K562 (cell line): Measurements from ENCODE around the gene TYW1B. TPM values are rescaled to one million over a fixed set of nuclear protein-coding genes. Genes with fewer than 3 reads are reported as not detected.

Experiments used
- HDAC1 ChIP-seq, 2 experiments: fragments of 450-650 bp; IDR thresholded peaks; 2 replicates each; pipeline ENCODE4 v1.6.1; 2016 to 2017; ENCODE audit warnings: inconsistent platforms in 1 of 2, mild to moderate bottlenecking in 1 of 2, moderate library complexity in 1 of 2
- HLTF ChIP-seq: fragments of 450-650 bp; IDR thresholded peaks from 2 replicates; pipeline ENCODE4 v1.6.1; 2016
- polyA plus RNA-seq, 8 experiments: library from polyadenylated mRNA; depleted of rRNA in 4 of 8; stranded (reverse) in 5 of 8; unstranded in 3 of 8; fragments of >200 nt; fragmentation: Nextera tagmentation in 2 of 8; fragmentation: Illumina TruSeq in 1 of 8; extraction: Ambion mirVana in 2 of 8; extraction: Trizol in 1 of 8; gene quantifications; 2 replicates each; pipeline versions ENCODE4 v1.2.1 to v1.2.3, GENCODE V29; 2011 to 2014; ENCODE audit warnings: inconsistent platforms in 1 of 8, missing spikeins in 1 of 8
- total RNA-seq, 7 experiments: library from RNA; depleted of rRNA in 6 of 7; stranded (reverse); fragments of >200 nt in 6 of 7; fragmentation: Illumina TruSeq in 2 of 7; extraction: Trizol in 2 of 7; gene quantifications; 2 replicates each; pipeline versions ENCODE4 v1.2.1 to v1.2.3, GENCODE V29; 2011 to 2021; ENCODE audit warnings: low replicate concordance in 1 of 7
- TF ChIP-seq, protein P1 (sequence below), 2 experiments: fragments of 450-650 bp in 1 of 2; IDR thresholded peaks; 2 replicates each; pipeline ENCODE4 v1.6.1; 2011 to 2017; ENCODE audit warnings: low read depth in 2 of 2, antibody characterized with exemption in 1 of 2, borderline replicate concordance in 1 of 2, low read length in 1 of 2, mild to moderate bottlenecking in 1 of 2, mixed read lengths in 1 of 2; ENCODE audit not compliant: control insufficient read depth in 1 of 2
- TF ChIP-seq, protein P2 (sequence below): fragments of 450-650 bp; IDR thresholded peaks from 2 replicates; pipeline ENCODE4 v1.6.1; 2018; ENCODE audit warnings: mild to moderate bottlenecking, low read depth; ENCODE audit not compliant: partially characterized antibody
- TF ChIP-seq, protein P3 (sequence below): fragments of 450-650 bp; IDR thresholded peaks from 2 replicates; pipeline ENCODE4 v1.6.1; 2016; ENCODE audit warnings: borderline replicate concordance

The TYW1B gene
- total and polyA plus RNA-seq, 9 of the 15 experiments (the other 6 are each of a cell fraction or from before 2014, with no cell fraction given): 5.8 to 14.7 (median 9.8) TPM

DNA sequence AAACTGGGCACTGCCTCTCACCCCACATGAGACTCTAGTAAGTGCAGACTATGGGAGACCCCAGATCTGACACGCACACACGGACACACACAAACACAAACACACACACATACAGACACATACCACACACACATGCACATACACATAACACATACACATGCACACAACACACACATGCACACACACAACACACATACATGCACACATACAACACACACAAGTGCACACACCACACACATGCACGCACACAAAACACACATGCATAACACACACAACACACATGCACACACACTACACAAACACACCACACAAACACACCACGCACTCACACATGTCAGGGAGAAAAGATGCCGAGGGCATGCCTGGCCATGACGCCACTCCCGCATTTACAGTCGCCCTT lies 205.5 kb downstream of the TYW1B start (continued):
- TF ChIP-seq, protein P1, sequence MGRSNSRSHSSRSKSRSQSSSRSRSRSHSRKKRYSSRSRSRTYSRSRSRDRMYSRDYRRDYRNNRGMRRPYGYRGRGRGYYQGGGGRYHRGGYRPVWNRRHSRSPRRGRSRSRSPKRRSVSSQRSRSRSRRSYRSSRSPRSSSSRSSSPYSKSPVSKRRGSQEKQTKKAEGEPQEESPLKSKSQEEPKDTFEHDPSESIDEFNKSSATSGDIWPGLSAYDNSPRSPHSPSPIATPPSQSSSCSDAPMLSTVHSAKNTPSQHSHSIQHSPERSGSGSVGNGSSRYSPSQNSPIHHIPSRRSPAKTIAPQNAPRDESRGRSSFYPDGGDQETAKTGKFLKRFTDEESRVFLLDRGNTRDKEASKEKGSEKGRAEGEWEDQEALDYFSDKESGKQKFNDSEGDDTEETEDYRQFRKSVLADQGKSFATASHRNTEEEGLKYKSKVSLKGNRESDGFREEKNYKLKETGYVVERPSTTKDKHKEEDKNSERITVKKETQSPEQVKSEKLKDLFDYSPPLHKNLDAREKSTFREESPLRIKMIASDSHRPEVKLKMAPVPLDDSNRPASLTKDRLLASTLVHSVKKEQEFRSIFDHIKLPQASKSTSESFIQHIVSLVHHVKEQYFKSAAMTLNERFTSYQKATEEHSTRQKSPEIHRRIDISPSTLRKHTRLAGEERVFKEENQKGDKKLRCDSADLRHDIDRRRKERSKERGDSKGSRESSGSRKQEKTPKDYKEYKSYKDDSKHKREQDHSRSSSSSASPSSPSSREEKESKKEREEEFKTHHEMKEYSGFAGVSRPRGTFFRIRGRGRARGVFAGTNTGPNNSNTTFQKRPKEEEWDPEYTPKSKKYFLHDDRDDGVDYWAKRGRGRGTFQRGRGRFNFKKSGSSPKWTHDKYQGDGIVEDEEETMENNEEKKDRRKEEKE (IDR thresholded peaks at IDR 0.05; ENCODE audit: borderline replicate concordance in 1 of 2, control insufficient read depth in 1 of 2, low read depth in 2 of 2, low read length in 1 of 2): 0 out of 4 replicates have a peak, but pooled peaks of 1 of the 2 experiments have one; percentile 26
- TF ChIP-seq, protein P2, sequence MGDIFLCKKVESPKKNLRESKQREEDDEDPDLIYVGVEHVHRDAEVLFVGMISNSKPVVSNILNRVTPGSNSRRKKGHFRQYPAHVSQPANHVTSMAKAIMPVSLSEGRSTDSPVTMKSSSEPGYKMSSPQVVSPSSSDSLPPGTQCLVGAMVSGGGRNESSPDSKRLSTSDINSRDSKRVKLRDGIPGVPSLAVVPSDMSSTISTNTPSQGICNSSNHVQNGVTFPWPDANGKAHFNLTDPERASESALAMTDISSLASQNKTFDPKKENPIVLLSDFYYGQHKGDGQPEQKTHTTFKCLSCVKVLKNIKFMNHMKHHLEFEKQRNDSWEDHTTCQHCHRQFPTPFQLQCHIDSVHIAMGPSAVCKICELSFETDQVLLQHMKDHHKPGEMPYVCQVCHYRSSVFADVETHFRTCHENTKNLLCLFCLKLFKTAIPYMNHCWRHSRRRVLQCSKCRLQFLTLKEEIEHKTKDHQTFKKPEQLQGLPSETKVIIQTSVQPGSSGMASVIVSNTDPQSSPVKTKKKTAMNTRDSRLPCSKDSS: no peak
- TF ChIP-seq HDAC1 (IDR thresholded peaks at IDR 0.05): peak in 1 of 2 experiments; percentile 30; a peak in 1 of 4 replicates
- TF ChIP-seq, protein P3, sequence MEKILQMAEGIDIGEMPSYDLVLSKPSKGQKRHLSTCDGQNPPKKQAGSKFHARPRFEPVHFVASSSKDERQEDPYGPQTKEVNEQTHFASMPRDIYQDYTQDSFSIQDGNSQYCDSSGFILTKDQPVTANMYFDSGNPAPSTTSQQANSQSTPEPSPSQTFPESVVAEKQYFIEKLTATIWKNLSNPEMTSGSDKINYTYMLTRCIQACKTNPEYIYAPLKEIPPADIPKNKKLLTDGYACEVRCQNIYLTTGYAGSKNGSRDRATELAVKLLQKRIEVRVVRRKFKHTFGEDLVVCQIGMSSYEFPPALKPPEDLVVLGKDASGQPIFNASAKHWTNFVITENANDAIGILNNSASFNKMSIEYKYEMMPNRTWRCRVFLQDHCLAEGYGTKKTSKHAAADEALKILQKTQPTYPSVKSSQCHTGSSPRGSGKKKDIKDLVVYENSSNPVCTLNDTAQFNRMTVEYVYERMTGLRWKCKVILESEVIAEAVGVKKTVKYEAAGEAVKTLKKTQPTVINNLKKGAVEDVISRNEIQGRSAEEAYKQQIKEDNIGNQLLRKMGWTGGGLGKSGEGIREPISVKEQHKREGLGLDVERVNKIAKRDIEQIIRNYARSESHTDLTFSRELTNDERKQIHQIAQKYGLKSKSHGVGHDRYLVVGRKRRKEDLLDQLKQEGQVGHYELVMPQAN: 0 out of 2 replicates have a peak, but pooled peaks have one; percentile 31
- TF ChIP-seq HLTF: 0 out of 2 replicates have a peak, but pooled peaks have one; percentile 29
